Muscle of arm (tissue), 12 donors: ENCODE results near the gene C4orf36. TPM values are rescaled to one million over a fixed set of nuclear protein-coding genes. Genes with fewer than 3 reads are reported as not detected.
A peak's percentile ranks its signal among the peaks of the same experiment; 100 is the strongest.
"Not testable (repeated sequence)": the region's sequence is repeated elsewhere in the genome, so short reads cannot be mapped to it uniquely, and the experiment has no call there.

Experiments
- DNase-seq: peaks from one replicate; pipeline ENCODE4 v3.0.0-alpha.2; 2013
- polyA plus RNA-seq, 12 donors: library from polyadenylated mRNA; unstranded; fragments of 120-200 nt; gene quantifications; one replicate each; pipeline ENCODE4 v1.2.1, GENCODE V29; 2013; ENCODE audit not compliant: insufficient read length in 12 of 12

The C4orf36 gene
- polyA plus RNA-seq, 12 donors, result 0.22 to 0.91 (median 0.30) TPM; not detected in 8

GRCh38 chr4:86917212-86918039, 25.2 kb upstream of the C4orf36 start:
- no peak for DNase-seq

- DNase-seq, result no peak
Observed at GRCh38 chr4:86916392-86916791, 24.2 kb upstream of the C4orf36 start.

- DNase-seq, result no peak
Observed at GRCh38 chr4:86910820-86911684, 18.8 kb upstream of the C4orf36 start.

GRCh38 chr4:86910369-86910768, 18.1 kb upstream of the C4orf36 start:
- DNase-seq, result no peak

- no peak for DNase-seq
Observed at GRCh38 chr4:86909546-86910295, 17.5 kb upstream of the C4orf36 start.

- peak; percentile 51 for DNase-seq
Observed at GRCh38 chr4:86908251-86908657, 16.0 kb upstream of the C4orf36 start.

- no peak for DNase-seq
Observed at GRCh38 chr4:86901864-86902263, 9.6 kb upstream of the C4orf36 start.

- DNase-seq, result no peak
Observed at GRCh38 chr4:86898562-86898961, 6.3 kb upstream of the C4orf36 start.

- DNase-seq, result no peak
Observed at GRCh38 chr4:86896596-86896995, 4.4 kb upstream of the C4orf36 start.

GRCh38 chr4:86895692-86896488, 3.7 kb upstream of the C4orf36 start:
- DNase-seq, result peak; percentile 63

- DNase-seq, result no peak
Observed at GRCh38 chr4:86894455-86894854, 2.2 kb upstream of the C4orf36 start.

- DNase-seq, result no peak
Observed at GRCh38 chr4:86893136-86893535, 914 bp upstream of the C4orf36 start.

- DNase-seq, result no peak
Observed at GRCh38 chr4:86892636-86892960, 376 bp upstream of the C4orf36 start.

GRCh38 chr4:86890790-86891189, 1.4 kb downstream of the C4orf36 start:
- no peak for DNase-seq

GRCh38 chr4:86879641-86880040, 12.6 kb downstream of the C4orf36 start:
- DNase-seq, result no peak

GRCh38 chr4:86878640-86879039, 13.6 kb downstream of the C4orf36 start:
- DNase-seq, result no peak

GRCh38 chr4:86876894-86877685, 15.1 kb downstream of the C4orf36 start:
- peak; percentile 3 for DNase-seq

GRCh38 chr4:86875436-86875835, 16.8 kb downstream of the C4orf36 start:
- not testable (repeated sequence) for DNase-seq

GRCh38 chr4:86872135-86872534, 20.1 kb downstream of the C4orf36 start:
- DNase-seq, result no peak

GRCh38 chr4:86870442-86871069, 21.7 kb downstream of the C4orf36 start:
- DNase-seq, result no peak
